ENCODE measurements around the gene TBC1D22B.

DNA sequence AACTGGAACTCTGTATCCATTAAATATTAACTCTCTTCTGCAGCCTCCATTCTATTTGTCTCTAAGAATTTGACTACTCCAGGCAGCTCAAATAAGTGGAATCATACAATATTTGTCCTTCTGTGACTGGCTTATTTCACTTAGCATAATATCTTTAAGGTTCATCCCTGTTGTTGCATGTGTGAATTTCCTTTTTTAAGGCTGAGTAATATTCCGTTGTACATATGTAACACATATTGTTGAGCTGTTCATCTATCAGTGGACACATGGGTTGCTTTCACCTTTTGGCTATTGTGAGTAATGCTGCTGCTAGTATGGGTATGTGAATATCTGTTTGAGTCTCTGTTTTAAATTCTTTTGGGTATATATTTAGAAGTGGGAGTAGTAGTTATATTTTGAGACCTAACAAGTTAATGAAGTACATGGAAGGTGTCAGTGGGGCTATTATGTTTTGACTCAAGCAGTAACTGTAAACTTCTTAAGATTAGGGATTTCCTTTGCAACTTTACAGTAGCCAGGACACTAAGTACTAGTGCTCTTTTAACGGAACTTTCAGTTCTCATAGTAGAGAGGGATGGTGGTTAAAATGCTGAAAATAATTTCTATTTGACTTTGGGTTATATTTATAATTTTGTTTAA lies 30.1 kb downstream of the TBC1D22B start:
- TF ChIP-seq POLR2AphosphoS5 (IDR thresholded peaks at IDR 0.05; ENCODE audit: low read depth, low read length) (no peak), TAF1 (CRISPR knock-in tag; IDR thresholded peaks at IDR 0.05) (no peak)
- TF ChIP-seq, protein P1, sequence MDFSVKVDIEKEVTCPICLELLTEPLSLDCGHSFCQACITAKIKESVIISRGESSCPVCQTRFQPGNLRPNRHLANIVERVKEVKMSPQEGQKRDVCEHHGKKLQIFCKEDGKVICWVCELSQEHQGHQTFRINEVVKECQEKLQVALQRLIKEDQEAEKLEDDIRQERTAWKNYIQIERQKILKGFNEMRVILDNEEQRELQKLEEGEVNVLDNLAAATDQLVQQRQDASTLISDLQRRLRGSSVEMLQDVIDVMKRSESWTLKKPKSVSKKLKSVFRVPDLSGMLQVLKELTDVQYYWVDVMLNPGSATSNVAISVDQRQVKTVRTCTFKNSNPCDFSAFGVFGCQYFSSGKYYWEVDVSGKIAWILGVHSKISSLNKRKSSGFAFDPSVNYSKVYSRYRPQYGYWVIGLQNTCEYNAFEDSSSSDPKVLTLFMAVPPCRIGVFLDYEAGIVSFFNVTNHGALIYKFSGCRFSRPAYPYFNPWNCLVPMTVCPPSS (IDR thresholded peaks at IDR 0.05) = no peak

All from HepG2 (cell line).